Spleen (tissue), 11 donors: ENCODE results near the gene FMO1. TPM values are rescaled to one million over a fixed set of nuclear protein-coding genes. Genes with fewer than 3 reads are reported as not detected.

Experiments used
- DNase-seq: peaks from one replicate; pipeline ENCODE4 v3.0.0-alpha.2; 2020
- H3K27ac ChIP-seq, 8 donors: fragments of 200-600 bp; sonication (generic) in 7 of 8; 1 replicate in 4 of 8; 2 replicates in 4 of 8; pipeline versions ENCODE4 v1.5.0 to v1.8.0; 2016 to 2021; ENCODE audit warnings: inconsistent platforms in 4 of 8, mild to moderate bottlenecking in 4 of 8, moderate library complexity in 1 of 8
- H3K27me3 ChIP-seq, 7 donors: fragments of 200-600 bp; sonication (generic) in 6 of 7; replicated peaks in 1 of 7; 1 replicate in 4 of 7; 2 replicates in 3 of 7; pipeline versions ENCODE4 v1.5.0 to v1.8.0; 2016 to 2021; ENCODE audit warnings: inconsistent platforms in 3 of 7, mild to moderate bottlenecking in 1 of 7
- H3K36me3 ChIP-seq, 6 donors: fragments of 200-600 bp; sonication (generic) in 5 of 6; 1 replicate in 4 of 6; 2 replicates in 2 of 6; pipeline versions ENCODE4 v1.5.0 to v1.8.0; 2016 to 2021; ENCODE audit warnings: inconsistent platforms in 2 of 6
- H3K4me1 ChIP-seq, 6 donors: fragments of 200-600 bp; sonication (generic) in 5 of 6; 1 replicate in 3 of 6; 2 replicates in 3 of 6; pipeline versions ENCODE4 v1.5.0 to v1.8.0; 2016 to 2021; ENCODE audit warnings: inconsistent platforms in 3 of 6
- H3K4me3 ChIP-seq, 8 donors: fragments of 200-600 bp; sonication (generic) in 7 of 8; 1 replicate in 4 of 8; 2 replicates in 4 of 8; pipeline versions ENCODE4 v1.5.0 to v1.8.0; 2016 to 2021; ENCODE audit warnings: inconsistent platforms in 4 of 8, mild to moderate bottlenecking in 4 of 8, moderate library complexity in 2 of 8
- H3K9me3 ChIP-seq, 8 donors: fragments of 200-600 bp; sonication (generic) in 7 of 8; 1 replicate in 4 of 8; 2 replicates in 4 of 8; pipeline versions ENCODE4 v1.5.0 to v1.8.0; 2016 to 2021; ENCODE audit warnings: inconsistent platforms in 4 of 8
- POLR2A ChIP-seq, 3 donors: fragments of 450-650 bp; IDR thresholded peaks; one replicate each; pipeline ENCODE4 v1.5.1; 2017; ENCODE audit warnings: antibody characterized with exemption in 3 of 3, mild to moderate bottlenecking in 1 of 3
- POLR2AphosphoS5 ChIP-seq, 3 donors: sonication (generic); formaldehyde crosslinking; IDR thresholded peaks; one replicate each; pipeline ENCODE4 v1.5.1; 2017; ENCODE audit warnings: antibody characterized with exemption in 3 of 3
- WGBS, 5 donors: extraction: QIAGEN DNeasy Blood & Tissue Kit in 3 of 5; methylation state at CpG; one replicate each; pipeline versions ENCODE4 v1.1.5 to v1.1.7; 2013 to 2018; 5-methylcytosine and 5-hydroxymethylcytosine counted together
- intact Hi-C: fragments of 100-400 bp; cut with DNase I; formaldehyde crosslinking; loops from one replicate; pipeline ENCODE4 v1.15.0; 2023; ENCODE audit warnings: low total_unique reads
- polyA plus RNA-seq, 3 donors: library from polyadenylated mRNA; stranded (reverse); fragments of 200-250 nt; gene quantifications; one replicate each; pipeline ENCODE4 v1.2.1, GENCODE V29; 2013
- total RNA-seq, 7 donors: library from RNA; depleted of rRNA in 3 of 7; stranded (reverse); fragments of >200 nt in 3 of 7; fragmentation: NEBNext Ultra II Directional in 4 of 7; extraction: Animal tissue kit (Norgen Biotek cat#: 25700) in 4 of 7; gene quantifications; one replicate each; pipeline versions ENCODE4 v1.1.0 to v1.2.1, GENCODE V29; 2016 to 2021
- TF ChIP-seq, protein P1 (sequence below), 11 experiments: fragments of 200-600 bp in 7 of 11; fragments of 450-650 bp in 4 of 11; sonication (generic) in 4 of 11; IDR thresholded peaks in 8 of 11; conservative IDR thresholded peaks in 3 of 11; 1 replicate in 7 of 11; 2 replicates in 4 of 11; pipeline versions ENCODE4 v1.4.0 to v1.8.0; 2016 to 2021; ENCODE audit warnings: antibody characterized with exemption in 11 of 11, inconsistent platforms in 4 of 11, mild to moderate bottlenecking in 1 of 11
- donor health status: healthy with polysubstance abuse.
- donor health status: DM: no; HTN: no; CAD: no; lungs with moderate emphysema.
- donor health status: DM: no; HTN: no; CAD: no.
- donor health status: Bipolar disorder and iron deficiency.
- donor health status: healthy.
- donor health status: DM: no; HTN: no; CAD: no.
- donor health status: DM: yes; HTN: yes; CAD: no.

FMO1 gene
- total and polyA plus RNA-seq, 10 donors = 0.17 to 0.30 (median 0.22) TPM; not detected in 7

DNA sequence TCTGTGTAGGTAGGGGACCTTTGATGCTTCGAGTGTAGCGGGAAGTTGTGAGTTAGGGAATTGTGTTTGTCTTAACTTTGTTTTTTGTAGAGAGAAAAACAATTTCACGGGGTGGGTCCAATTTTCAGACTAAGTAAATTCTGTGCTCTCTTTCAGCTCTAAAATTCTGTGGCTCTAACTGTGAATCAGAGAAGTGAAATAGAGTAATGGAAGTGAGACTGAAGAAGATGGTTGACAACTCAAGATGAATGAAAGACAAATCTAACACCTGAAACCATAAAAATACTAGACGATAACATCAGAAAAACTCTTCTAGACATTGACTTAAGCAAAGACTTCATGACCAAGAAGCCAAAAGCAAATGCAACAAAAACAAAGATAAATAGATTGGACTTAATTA, 4.4 kb upstream of the FMO1 start:
- no peak overlapping the region for H3K27ac ChIP-seq
- DNase-seq = no peak
- H3K4me3 ChIP-seq = no peak overlapping the region
- H3K4me1 ChIP-seq = no peaks in the 10 kb centered on the region
- peaks cover 0 to 11% (median 8%) of the 10 kb centered on the region in 8 donors for H3K9me3 ChIP-seq
- peaks cover 0 to 7% (median 0%) of the 10 kb centered on the region in 7 donors for H3K27me3 ChIP-seq
- intact Hi-C loops = loop anchor here (10.0 kb wide), 1 partner anchor 71 kb away; the partner anchor contains the start of gene FMO4
- H3K36me3 ChIP-seq = no peaks in the 10 kb centered on the region
- WGBS, 5 donors = 80 to 88% (median 86%) methylated on average over 4 of the region's 4 CpGs
- TF ChIP-seq, protein P1, sequence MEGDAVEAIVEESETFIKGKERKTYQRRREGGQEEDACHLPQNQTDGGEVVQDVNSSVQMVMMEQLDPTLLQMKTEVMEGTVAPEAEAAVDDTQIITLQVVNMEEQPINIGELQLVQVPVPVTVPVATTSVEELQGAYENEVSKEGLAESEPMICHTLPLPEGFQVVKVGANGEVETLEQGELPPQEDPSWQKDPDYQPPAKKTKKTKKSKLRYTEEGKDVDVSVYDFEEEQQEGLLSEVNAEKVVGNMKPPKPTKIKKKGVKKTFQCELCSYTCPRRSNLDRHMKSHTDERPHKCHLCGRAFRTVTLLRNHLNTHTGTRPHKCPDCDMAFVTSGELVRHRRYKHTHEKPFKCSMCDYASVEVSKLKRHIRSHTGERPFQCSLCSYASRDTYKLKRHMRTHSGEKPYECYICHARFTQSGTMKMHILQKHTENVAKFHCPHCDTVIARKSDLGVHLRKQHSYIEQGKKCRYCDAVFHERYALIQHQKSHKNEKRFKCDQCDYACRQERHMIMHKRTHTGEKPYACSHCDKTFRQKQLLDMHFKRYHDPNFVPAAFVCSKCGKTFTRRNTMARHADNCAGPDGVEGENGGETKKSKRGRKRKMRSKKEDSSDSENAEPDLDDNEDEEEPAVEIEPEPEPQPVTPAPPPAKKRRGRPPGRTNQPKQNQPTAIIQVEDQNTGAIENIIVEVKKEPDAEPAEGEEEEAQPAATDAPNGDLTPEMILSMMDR (IDR thresholded peaks at IDR 0.05 in 8 of 11, conservative IDR thresholded peaks at IDR 0.05 in 3 of 11) = no peak
- TF ChIP-seq POLR2AphosphoS5 (IDR thresholded peaks at IDR 0.05) (no peak), POLR2A (IDR thresholded peaks at IDR 0.05) (no peak)

DNA sequence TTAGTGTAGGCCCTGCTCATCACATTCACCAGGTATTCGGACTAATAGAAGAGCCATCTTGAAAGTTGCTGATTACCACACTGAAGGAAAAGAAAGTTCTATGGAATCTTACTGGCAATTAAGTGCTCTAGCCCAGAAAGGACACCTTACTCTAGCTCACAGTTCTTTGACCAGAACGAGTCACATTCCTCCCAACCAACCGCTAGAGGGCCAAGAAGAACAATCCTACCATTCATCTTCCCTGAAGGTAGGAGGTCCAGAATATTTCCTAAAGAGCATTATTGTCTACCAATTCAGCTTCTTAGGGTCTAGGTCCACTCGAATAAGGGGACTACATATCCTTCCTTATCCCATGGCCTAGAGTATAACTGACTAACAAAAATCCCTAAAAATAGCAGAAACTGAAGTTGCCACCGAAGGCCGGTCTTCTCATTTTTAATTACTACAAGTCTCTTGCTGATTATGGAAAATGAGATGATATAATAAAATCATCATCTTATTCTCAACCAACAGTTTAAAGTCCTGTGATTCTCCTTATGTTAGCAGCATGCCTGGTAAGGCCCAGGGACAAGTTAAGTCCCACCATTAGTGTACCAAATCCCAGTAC, 2.7 kb upstream of the FMO1 start:
- 37 to 46% (median 38%) methylated on average over 6 of the region's 6 CpGs for WGBS, 5 donors
- H3K4me1 ChIP-seq = no peaks in the 10 kb centered on the region
- intact Hi-C loops = loop anchor here (10.0 kb wide), 1 partner anchor 69 kb away; the partner anchor contains the start of gene FMO4
- H3K9me3 ChIP-seq = no peaks in the 10 kb centered on the region
- H3K4me3 ChIP-seq = no peak overlapping the region
- no peak for DNase-seq
- TF ChIP-seq, protein P1 (IDR thresholded peaks at IDR 0.05 in 8 of 11, conservative IDR thresholded peaks at IDR 0.05 in 3 of 11) = peak in 10 of 11 experiments; percentile 17 to 67 (median 54)
- no peak for TF ChIP-seq POLR2A (IDR thresholded peaks at IDR 0.05)
- H3K27me3 ChIP-seq = peaks cover 0 to 12% (median 3%) of the 10 kb centered on the region in 7 donors
- H3K36me3 ChIP-seq = no peaks in the 10 kb centered on the region
- H3K27ac ChIP-seq = no peak overlapping the region

DNA sequence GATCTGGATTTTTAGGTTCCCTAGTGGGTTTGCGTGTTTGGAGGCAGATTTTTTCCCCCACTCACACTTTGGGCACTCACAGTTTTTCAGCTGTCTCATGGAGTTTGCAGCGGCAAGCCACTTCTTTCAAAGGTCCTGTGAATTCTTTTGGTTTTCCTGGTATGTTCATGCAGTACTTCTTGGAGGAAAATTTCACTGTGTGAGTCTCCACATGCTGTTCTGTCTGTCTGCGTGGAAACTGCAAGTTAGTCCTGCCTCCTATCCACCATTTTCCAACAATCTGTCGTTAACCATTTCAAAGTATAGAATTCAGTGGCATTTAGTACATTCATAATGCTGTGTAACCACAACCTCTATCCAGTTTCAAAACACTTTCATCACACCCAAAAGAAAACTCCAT, 793 bp upstream of the FMO1 start:
- H3K27me3 ChIP-seq = peaks cover 0 to 32% (median 5%) of the 10 kb centered on the region in 7 donors
- no peak for DNase-seq
- intact Hi-C loops = loop anchor here (10.0 kb wide), 1 partner anchor 67 kb away; the partner anchor contains the start of gene FMO4

DNA sequence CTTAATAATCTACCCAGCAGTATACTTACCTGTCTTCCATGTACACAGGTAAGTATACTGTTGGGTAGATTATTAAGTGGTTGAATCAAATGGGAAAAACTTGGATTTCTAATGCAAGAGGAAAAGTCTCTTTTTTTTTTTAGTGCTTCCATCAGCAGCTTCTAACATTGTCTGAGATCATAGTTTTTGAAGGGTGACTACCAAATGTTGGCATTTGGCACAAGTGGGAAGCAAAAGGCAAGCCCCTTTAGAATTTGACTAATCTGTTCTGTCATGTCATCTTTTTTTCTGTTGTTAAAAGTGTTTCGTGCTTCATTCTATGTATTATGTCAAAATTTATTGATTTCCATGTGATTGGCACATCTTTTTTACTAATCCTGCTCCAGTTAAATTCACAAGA, 547 bp downstream of the FMO1 start:
- H3K27ac ChIP-seq = no peak overlapping the region
- no peaks in the 10 kb centered on the region for H3K36me3 ChIP-seq
- peaks cover 0 to 45% (median 6%) of the 10 kb centered on the region in 7 donors for H3K27me3 ChIP-seq
- peaks cover 0 to 20% (median 7%) of the 10 kb centered on the region in 6 donors for H3K4me1 ChIP-seq
- DNase-seq = no peak
- no peak overlapping the region for H3K4me3 ChIP-seq
- intact Hi-C loops = loop anchor here (10.0 kb wide), 1 partner anchor 66 kb away; the partner anchor contains the start of gene FMO4
- 0 to 82% (median 71%) methylated on average over 1 of the region's 1 CpG for WGBS, 5 donors
- H3K9me3 ChIP-seq = no peaks in the 10 kb centered on the region
- no peak for TF ChIP-seq POLR2A (IDR thresholded peaks at IDR 0.05)
- TF ChIP-seq, protein P1 (IDR thresholded peaks at IDR 0.05 in 8 of 11, conservative IDR thresholded peaks at IDR 0.05 in 3 of 11) = no peak
- no peak for TF ChIP-seq POLR2AphosphoS5 (IDR thresholded peaks at IDR 0.05)

More for the DNA sequence above, 793 bp upstream of the FMO1 start:
- Histone ChIP-seq H3K4me3 (no peak overlapping the region), H3K36me3 (no peaks in the 10 kb centered on the region), H3K4me1 (peaks cover 0 to 16% (median 7%) of the 10 kb centered on the region in 6 donors), H3K9me3 (no peaks in the 10 kb centered on the region), H3K27ac (no peak overlapping the region)
- no peak for TF ChIP-seq POLR2AphosphoS5 (IDR thresholded peaks at IDR 0.05)
- WGBS, 5 donors = 79 to 88% (median 84%) methylated on average over 4 of the region's 4 CpGs
